ENCODE measurements around the gene LRP6.

LRP6 gene

DNA sequence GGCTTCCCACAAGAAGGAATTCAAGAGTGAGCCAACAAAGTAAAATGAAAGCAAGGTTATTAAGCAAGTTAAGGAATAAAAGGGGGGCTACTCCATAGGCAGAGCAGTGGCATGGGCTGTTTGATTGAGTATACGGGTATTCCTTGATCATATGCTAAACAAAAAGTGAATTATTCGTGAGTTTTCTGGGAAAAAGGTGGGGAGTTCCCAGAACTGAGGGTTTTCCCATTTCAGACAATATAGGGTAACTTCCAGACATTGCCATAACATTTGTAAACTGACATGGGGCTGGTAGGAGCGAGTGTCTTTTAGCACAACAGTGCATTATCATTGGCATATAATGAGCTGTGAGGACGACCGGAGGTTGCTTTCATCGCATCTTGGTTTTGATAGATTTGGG lies 198.1 kb downstream of the LRP6 start:
- DNase-seq, result no peak

Data from GF-D8 (cell line).